Rectal smooth muscle tissue (tissue), 1 donor: ENCODE results near the gene LENEP.

Source experiments
- H3K27ac ChIP-seq: one replicate; pipeline ENCODE4 v1.7.0; 2013; ENCODE audit warnings: low read depth, low read length, inconsistent platforms
- H3K27me3 ChIP-seq: one replicate; pipeline ENCODE4 v1.7.0; 2013; ENCODE audit warnings: low read length; ENCODE audit not compliant: control insufficient read depth, insufficient read depth
- H3K36me3 ChIP-seq: one replicate; pipeline ENCODE4 v1.7.0; 2013; ENCODE audit warnings: low read length; ENCODE audit not compliant: control insufficient read depth, insufficient read depth
- H3K4me1 ChIP-seq: one replicate; pipeline ENCODE4 v1.7.0; 2013; ENCODE audit warnings: low read length; ENCODE audit not compliant: control insufficient read depth, insufficient read depth
- H3K4me3 ChIP-seq: one replicate; pipeline ENCODE4 v1.7.0; 2013; ENCODE audit warnings: low read length
- H3K9ac ChIP-seq: one replicate; pipeline ENCODE4 v1.7.0; 2013; ENCODE audit warnings: low read length

The LENEP gene

DNA sequence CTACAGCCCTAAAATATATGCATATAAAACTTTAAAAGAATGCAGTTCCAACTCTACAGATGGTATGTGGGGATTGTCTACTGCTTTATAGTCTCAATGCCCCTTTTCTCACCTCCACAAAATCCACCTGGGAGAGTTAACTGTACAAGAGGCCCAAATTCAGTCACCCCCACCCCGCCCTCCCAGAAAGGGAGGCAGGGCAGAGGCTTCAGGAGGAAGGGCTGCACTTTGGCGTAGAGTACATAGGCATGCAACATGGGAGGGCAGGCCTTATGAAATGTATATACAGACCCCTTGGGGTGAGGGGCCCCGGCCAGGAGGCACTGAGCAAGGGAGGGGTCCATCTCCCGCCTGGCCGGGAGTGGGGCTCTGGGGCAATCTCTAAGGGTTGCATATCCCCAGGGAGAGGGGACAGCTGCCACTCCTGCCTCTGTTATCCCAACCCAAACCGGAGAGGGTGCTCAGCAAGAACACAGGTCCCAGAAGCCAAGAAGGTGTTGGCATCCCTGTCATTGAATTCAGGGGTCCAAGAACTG lies 30.5 kb upstream of the LENEP start:
- Histone ChIP-seq H3K36me3 (peaks cover 30% of the 10 kb centered on the region), H3K27ac (no peak overlapping the region), H3K4me3 (peak overlapping the region; percentile 84)

GRCh38 chr1:154963643-154964042 lies 29.7 kb upstream of the LENEP start:
- Histone ChIP-seq H3K27ac (no peak overlapping the region), H3K4me1 (peaks cover 8% of the 10 kb centered on the region), H3K27me3 (no peaks in the 10 kb centered on the region), H3K36me3 (peaks cover 31% of the 10 kb centered on the region), H3K4me3 (no peak overlapping the region), H3K9ac (no peak overlapping the region)

More for the DNA sequence above, 30.5 kb upstream of the LENEP start:
- H3K9ac ChIP-seq, result no peak overlapping the region
- H3K4me1 ChIP-seq, result peaks cover 8% of the 10 kb centered on the region
- H3K27me3 ChIP-seq, result no peaks in the 10 kb centered on the region

- Histone ChIP-seq H3K4me3 (no peak overlapping the region), H3K36me3 (peaks cover 31% of the 10 kb centered on the region), H3K9ac (no peak overlapping the region), H3K27me3 (no peaks in the 10 kb centered on the region), H3K27ac (no peak overlapping the region), H3K4me1 (peaks cover 8% of the 10 kb centered on the region)
Measured at GRCh38 chr1:154964359-154964758, 29.0 kb upstream of the LENEP start.

DNA sequence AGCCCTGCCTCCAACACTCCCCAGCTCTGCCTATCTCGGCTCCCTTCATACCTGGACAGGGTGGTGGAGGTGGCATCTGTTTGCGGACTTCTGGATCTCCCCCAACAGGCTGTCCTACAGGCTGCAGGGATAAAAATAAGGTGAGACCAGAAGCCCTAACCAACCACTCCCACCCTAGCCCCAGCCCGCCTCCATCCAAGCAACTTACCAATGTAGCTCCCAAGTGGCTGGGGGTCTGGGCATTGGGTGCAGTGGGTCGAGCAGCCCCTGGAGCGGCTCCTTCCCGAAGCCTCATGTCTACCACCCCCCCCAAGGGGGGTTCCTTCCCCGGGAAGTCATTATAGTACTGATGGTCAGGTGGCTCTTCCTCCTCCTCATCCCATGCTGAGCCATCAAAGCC lies 27.3 kb upstream of the LENEP start:
- Histone ChIP-seq H3K4me1 (peaks cover 9% of the 10 kb centered on the region), H3K4me3 (no peak overlapping the region), H3K27ac (no peak overlapping the region), H3K36me3 (peaks cover 32% of the 10 kb centered on the region), H3K9ac (no peak overlapping the region), H3K27me3 (no peaks in the 10 kb centered on the region)

DNA sequence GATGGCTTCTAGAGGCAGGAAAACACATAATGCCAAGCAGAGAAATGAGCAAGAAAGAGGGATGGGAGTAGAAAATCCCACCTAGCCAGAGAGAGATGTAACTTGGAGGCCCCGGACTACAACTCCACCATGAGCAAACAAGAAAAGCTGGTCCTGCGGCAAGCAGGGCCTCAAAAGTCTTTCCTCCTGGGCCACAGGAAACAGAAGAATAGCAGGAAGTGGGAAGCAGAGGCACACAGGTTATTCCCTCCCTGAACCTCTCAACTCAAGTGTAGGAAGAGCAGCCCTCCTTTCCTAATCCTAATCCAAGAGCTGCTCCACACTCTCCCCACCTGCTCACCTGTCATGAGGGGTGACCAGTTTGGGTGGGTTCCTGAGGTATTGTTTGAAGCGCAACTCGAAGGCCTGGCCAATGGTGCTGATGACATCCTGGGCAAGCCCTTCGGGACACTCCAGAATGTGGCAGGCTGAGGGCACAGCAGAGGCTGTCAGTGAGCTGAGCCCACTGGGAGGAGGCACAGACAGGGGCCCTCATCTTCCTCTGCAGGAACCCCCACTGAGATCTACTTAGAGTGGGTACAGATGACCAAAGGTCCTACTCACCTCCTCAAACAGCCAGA lies 25.9 kb upstream of the LENEP start:
- Histone ChIP-seq H3K4me3 (no peak overlapping the region), H3K36me3 (peaks cover 32% of the 10 kb centered on the region), H3K9ac (no peak overlapping the region), H3K4me1 (peaks cover 18% of the 10 kb centered on the region), H3K27me3 (no peaks in the 10 kb centered on the region), H3K27ac (no peak overlapping the region)

DNA sequence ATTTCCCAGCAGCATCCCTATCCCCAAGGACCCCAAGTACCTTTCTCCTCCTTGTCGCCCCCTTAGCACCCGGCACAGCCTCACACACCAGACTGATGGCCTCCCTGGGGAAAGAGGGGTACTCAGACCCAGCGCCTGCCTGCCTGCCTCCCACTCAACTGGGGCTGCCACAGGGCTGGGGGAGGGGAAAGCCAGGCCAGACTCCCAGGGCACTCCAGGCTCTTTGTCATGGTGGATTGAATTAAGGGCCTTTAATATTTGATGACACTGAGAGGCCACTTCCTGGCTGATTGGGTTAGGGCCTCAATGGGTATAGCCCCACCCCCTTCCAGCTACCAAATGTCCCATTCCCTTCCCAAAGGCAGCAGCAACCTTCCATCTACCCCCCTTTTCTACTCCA lies 24.7 kb upstream of the LENEP start:
- H3K4me3 ChIP-seq, result no peak overlapping the region
- H3K9ac ChIP-seq, result no peak overlapping the region
- no peaks in the 10 kb centered on the region for H3K27me3 ChIP-seq
- peaks cover 32% of the 10 kb centered on the region for H3K36me3 ChIP-seq
- H3K27ac ChIP-seq, result no peak overlapping the region
- peaks cover 25% of the 10 kb centered on the region for H3K4me1 ChIP-seq

DNA sequence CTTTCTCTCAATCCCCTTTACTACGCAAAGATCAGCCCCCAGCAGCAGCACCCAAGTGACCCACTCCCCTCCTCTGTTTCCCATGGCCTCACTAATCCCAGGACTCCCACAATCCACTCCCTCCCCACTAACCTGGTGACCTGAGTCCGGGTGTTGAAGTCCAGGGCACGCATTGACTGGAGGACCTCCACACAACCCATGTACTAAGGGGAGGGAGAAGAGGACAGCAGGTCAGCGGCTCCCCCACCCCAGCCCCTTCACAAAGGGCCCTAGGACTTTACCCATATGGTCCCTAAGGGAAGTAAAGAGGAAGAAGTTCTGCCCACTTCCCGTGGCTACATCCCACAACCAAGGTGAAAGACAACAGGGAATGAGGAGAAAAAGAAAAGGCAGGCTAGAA lies 24.1 kb upstream of the LENEP start:
- Histone ChIP-seq H3K27ac (no peak overlapping the region), H3K27me3 (no peaks in the 10 kb centered on the region), H3K4me3 (peak overlapping the region; percentile 1), H3K9ac (no peak overlapping the region), H3K36me3 (peaks cover 31% of the 10 kb centered on the region), H3K4me1 (peaks cover 25% of the 10 kb centered on the region)

DNA sequence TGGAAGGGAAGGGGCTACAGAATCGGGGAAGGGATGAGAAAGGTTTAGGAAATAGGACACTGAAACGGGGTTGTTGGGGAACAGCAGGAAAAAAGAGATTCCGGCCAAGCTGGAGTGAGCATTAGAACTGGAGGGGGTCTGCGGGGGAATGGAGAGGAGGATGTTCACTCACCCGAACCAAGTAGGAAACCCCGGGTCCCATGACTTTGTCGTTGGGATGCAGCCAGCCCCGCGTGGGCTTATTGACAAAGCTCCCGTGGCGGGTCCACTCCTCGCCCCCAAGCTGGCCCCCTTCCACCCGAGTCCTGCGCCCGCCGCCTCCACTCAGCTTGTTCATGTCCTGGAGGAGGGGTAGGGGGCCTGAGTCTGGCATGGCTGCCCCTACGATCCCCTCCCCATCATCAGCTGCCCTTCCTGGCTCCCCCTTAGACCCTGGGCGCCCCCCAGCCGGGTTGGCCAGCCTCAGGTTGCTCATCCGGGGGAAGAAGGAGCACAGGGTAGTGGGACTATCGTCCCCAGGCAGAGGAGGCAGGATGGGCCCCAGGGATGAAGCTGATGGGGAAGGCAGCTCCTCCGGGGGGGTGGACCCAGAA lies 23.4 kb upstream of the LENEP start:
- H3K9ac ChIP-seq, result no peak overlapping the region
- H3K4me3 ChIP-seq, result peak overlapping the region; percentile 47
- H3K4me1 ChIP-seq, result peaks cover 25% of the 10 kb centered on the region
- peaks cover 24% of the 10 kb centered on the region for H3K36me3 ChIP-seq
- no peaks in the 10 kb centered on the region for H3K27me3 ChIP-seq
- H3K27ac ChIP-seq, result peak overlapping the region; percentile 95

DNA sequence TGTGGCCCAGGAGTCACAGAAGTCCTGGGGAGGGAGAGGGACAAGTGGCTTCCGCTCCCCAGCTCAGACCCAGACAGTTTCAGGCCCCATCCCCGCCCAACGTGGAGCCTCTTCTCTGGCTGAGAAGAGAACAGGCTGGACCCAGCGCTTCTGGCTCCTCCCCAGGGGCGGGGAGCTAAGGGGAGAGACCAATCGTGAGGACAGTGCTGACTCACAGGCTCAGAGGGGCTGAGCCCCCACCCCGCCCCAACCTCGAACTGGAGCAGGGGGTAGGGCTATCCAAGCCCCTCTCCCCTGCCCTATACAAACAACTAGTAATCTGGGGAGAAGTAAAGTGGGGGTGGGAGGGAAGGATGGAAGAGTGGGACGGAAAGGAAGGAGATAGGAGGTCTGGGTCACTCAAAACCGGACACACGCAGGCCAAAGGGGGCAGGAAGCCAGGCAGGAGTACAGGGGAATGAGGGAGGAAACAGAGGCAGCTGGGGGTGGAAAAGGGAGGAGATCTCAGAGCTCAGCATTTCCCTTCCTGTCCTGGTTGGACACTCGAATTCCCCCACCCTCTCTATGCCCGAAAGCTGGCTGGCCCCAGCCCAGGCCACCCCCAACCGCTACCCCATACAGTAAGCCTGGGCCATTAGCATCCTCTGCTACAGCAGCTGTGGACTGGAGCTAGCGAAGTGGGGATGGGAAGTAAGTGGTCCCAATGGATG lies 22.6 kb upstream of the LENEP start, which contains the start of gene SHC1:
TSS of gene SHC1 (minus strand) at position 117 of the 710 bp plus-strand sequence. CDS start 221 bp downstream, outside the sequence.
- peak within 1 kb of the TSS; percentile 47 for H3K4me3 ChIP-seq
- H3K27me3 ChIP-seq, result no peaks in the 10 kb centered on the region
- H3K36me3 ChIP-seq, result peaks cover 21% of the 10 kb centered on the region
- peaks cover 25% of the 10 kb centered on the region for H3K4me1 ChIP-seq
- peak within 1 kb of the TSS; percentile 42 for H3K9ac ChIP-seq
- peak within 1 kb of the TSS; percentile 95 for H3K27ac ChIP-seq

DNA sequence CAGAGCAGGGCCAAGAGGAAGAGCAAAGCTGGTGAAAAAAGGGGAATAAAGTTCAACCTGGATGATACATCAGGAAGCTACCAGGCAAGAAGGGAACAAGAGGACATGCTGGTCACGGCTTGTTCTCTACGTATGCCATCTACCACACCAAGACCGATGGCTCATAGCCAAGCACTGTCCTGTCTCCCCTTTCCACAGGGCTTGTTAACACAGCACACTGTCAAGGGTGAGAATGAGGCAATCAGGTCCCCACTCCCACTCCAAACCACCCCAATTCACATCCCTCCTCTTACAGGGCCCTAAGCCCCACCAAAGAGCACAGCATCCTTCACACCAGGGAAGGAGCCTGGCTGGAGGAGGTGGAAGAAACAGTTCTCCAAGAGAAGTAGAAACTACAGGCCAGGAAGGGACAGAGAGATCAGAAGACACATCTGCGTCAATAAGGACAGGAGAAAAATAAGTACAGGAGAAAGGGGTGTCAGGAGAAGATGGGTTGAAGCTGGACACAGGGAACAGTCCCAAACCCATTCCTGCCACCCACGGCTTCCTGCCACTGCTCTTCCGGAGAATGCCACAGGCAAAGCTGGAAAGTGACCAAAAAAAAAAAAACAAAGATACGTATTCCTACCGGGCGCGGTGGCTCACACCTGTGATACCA lies 21.9 kb upstream of the LENEP start:
- peak overlapping the region; percentile 47 for H3K4me3 ChIP-seq
- H3K27me3 ChIP-seq, result no peaks in the 10 kb centered on the region
- peak overlapping the region; percentile 42 for H3K9ac ChIP-seq
- peaks cover 17% of the 10 kb centered on the region for H3K36me3 ChIP-seq
- peaks cover 28% of the 10 kb centered on the region for H3K4me1 ChIP-seq
- H3K27ac ChIP-seq, result peak overlapping the region; percentile 95

DNA sequence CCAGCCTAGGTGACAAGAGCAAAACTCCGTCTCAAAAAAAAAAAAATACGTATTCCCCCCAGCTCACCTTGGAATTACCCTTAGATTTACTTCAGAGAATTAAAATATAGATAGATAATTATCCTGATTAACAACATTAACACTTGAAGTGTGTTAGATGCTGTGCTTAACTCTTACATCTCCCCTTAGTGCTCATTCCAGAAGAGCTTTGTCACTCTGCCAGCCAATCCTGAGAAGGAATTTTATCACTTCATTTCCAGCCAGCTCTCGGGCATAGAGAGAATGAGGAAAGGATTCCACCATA lies 21.2 kb upstream of the LENEP start:
- Histone ChIP-seq H3K4me3 (peak overlapping the region; percentile 45), H3K4me1 (peaks cover 28% of the 10 kb centered on the region), H3K27me3 (no peaks in the 10 kb centered on the region), H3K27ac (peak overlapping the region; percentile 98), H3K36me3 (peaks cover 12% of the 10 kb centered on the region), H3K9ac (peak overlapping the region; percentile 51)
